ENCODE data around the gene OR1S2.

The OR1S2 gene

GRCh38 chr11:58178444-58178843 lies 25.5 kb downstream of the OR1S2 start:
- TF ChIP-seq TAF1 (IDR thresholded peaks at IDR 0.05; ENCODE audit: borderline replicate concordance, low read depth, low read length) (no peak), POLR2AphosphoS5 (IDR thresholded peaks at IDR 0.05; ENCODE audit: low read depth, low read length) (no peak), POLR2A (IDR thresholded peaks at IDR 0.05; ENCODE audit: low read depth, low read length) (no peak)

DNA sequence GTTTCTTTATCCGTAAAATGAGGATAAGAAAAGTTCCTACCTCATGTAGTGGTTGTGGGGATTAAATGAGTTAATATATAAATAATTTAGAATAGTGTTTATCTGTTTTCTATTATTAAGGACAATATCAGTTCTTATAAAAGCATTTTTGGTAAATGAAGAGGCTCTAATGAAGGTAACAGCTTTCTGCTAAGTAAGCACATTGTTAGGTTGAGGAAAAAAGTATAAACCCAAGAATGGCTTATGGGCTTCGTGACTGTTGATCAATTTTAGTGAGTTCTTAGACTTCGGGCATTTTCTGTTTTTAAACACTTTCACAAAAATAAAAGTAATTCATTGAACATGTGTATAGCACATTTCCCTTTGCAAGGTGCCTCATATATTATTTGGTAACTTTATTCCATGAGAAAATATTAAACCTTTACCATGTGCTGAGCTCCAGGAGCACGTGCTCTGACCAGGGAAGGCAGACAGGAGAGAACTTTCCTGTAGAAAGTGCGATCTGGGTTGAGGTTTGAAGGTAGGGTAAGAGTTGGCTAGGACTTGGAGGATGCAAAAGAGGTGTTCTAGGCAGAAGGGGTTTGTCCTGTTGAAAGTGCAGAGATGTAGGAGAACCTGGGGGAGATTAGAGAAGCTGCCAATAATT lies 26.4 kb downstream of the OR1S2 start:
- FAIRE-seq, result no peak

More at GRCh38 chr11:58178444-58178843, 25.5 kb downstream of the OR1S2 start:
- FAIRE-seq (no peak), DNase-seq (ENCODE audit: insufficient read length) (no peak)

GRCh38 chr11:58165504-58166106 lies 38.3 kb downstream of the OR1S2 start:
- DNase-seq (ENCODE audit: insufficient read length) (no peak), FAIRE-seq (no peak)
- TF ChIP-seq POLR2AphosphoS5 (IDR thresholded peaks at IDR 0.05; ENCODE audit: low read depth, low read length), result no peak

More for the DNA sequence above, 26.4 kb downstream of the OR1S2 start:
- DNase-seq (ENCODE audit: insufficient read length), result no peak
- TF ChIP-seq POLR2A (IDR thresholded peaks at IDR 0.05; ENCODE audit: low read depth, low read length) (no peak), POLR2AphosphoS5 (IDR thresholded peaks at IDR 0.05; ENCODE audit: low read depth, low read length) (no peak), TAF1 (IDR thresholded peaks at IDR 0.05; ENCODE audit: borderline replicate concordance, low read depth, low read length) (no peak)

DNA sequence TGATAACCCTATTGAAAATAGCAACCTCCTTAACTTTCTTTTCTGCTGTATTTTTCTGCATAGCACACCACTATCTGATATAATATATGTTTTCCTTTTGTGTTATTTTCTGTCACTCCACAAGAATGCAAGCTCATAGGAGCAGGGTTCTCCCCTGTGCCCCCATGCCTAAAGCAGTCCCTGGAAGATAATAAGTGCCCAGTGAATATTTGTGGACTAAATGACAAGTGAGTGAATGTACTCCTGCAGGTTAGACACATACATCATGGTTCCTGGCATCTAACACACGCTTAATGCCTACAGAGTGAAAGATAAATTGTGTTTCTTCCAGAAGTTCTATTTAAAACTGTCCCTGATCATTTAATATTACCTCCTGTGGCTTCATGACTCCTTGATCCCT lies 39.0 kb downstream of the OR1S2 start:
- no peak for DNase-seq (ENCODE audit: insufficient read length)
- TF ChIP-seq TAF1 (IDR thresholded peaks at IDR 0.05; ENCODE audit: borderline replicate concordance, low read depth, low read length), result no peak
- no peak for TF ChIP-seq POLR2AphosphoS5 (IDR thresholded peaks at IDR 0.05; ENCODE audit: low read depth, low read length)
- no peak for TF ChIP-seq POLR2A (IDR thresholded peaks at IDR 0.05; ENCODE audit: low read depth, low read length)

DNA sequence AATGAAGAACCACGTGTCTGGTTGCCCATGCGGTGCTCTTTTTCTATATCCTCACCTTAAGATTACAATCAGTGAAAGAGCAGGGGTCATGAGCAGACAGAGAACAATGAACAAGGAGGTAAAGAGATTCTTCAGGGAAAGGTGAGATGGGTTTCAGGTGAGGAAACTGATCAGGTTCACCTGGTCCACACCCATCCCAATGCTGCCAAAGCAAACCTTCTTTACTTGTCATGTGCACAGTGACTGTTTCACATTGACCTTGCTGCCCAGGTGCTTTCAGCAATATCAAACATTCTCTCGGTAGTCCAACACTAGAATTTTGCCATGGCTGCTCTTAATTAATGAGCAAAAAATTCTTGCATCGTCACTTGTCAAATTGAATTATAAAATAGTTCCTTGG lies 39.6 kb downstream of the OR1S2 start:
- no peak for DNase-seq (ENCODE audit: insufficient read length)
- no peak for FAIRE-seq
- TF ChIP-seq TAF1 (IDR thresholded peaks at IDR 0.05; ENCODE audit: borderline replicate concordance, low read depth, low read length) (no peak), POLR2AphosphoS5 (IDR thresholded peaks at IDR 0.05; ENCODE audit: low read depth, low read length) (no peak), POLR2A (IDR thresholded peaks at IDR 0.05; ENCODE audit: low read depth, low read length) (no peak)

More for the DNA sequence above, 39.0 kb downstream of the OR1S2 start:
- no peak for FAIRE-seq
